Globus pallidus (tissue), 1 donor: ENCODE data around the gene AOPEP.

Experiments used
- DNase-seq: peaks from one replicate; pipeline ENCODE4 v3.0.0-alpha.2; 2015; ENCODE audit warnings: low spot score

Gene AOPEP

DNA sequence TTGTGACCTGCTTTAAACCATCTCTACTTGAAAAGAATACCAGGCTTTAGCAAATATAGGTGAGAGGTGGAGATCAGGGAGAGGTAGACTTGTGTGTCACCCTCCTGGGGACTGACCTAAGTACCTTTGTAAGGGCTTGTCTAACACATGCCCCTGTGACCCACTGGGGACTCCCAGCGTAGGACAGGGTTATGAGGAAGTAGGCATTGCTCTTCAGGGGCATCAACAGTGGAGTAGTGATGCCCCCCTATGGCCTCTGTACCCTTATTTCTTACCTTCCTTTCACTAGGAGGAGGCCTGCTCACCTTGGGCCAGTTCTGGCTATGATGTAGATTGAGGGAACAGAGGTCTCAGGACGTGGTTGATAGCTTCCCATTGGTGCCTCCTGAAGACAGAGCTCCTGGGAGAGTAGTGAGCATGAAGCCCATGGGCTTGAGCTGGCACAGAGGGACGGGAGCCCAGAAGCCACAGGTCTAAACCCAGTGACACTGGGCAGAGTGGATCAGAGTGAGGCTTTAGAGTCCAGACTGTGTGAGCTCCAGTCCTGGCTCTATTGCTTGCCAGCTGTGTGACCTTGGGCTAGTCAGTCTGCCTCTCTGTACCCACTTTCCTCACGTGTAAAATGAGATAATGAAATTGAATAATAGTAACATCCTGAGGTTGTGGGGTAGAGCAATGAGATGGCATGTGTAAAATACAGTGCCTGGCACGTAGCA is 191.7 kb downstream of the AOPEP start:
- DNase-seq, result no peak

DNA sequence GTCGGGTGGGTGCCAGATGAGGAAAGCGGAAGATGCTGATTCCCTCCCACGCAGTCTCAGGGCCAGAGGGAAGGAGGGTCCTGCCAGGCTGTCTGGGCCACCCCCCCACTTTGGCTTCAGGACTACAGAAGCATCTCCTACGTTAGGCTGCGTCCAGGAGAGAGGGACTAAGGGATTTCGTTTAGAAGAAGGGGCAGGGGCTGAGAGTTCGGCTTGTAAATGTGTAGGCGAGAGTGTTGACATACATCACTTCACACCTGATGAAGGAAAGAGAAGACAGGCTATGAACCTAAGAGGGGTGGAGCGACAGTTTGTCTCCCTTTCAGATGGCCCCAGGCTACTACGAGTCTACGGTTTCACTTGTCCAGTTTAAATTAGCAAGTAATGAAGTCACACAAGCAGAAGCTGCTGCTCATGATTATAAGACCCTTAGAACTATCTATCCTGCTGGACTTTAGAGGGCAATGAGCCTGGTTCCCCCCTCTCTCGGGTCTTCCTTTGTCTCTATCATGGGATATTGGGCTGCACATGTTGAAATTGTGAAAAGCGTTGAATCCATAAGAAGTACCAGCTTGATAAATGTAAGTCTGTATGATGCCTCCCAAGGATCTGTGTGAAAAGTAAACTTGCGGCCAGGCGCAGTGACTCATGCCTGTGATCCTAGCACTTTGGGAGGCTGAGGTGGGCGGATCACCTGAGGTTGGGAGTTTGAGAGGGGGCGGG is 193.0 kb downstream of the AOPEP start:
- no peak for DNase-seq

GRCh38 chr9:94920420-94921091 is 194.1 kb downstream of the AOPEP start:
- no peak for DNase-seq

GRCh38 chr9:94921092-94921471 is 194.6 kb downstream of the AOPEP start:
- DNase-seq, result no peak

- no peak for DNase-seq
These were observed 195.2 kb downstream of the AOPEP start for GRCh38 chr9:94921656-94922055.

DNA sequence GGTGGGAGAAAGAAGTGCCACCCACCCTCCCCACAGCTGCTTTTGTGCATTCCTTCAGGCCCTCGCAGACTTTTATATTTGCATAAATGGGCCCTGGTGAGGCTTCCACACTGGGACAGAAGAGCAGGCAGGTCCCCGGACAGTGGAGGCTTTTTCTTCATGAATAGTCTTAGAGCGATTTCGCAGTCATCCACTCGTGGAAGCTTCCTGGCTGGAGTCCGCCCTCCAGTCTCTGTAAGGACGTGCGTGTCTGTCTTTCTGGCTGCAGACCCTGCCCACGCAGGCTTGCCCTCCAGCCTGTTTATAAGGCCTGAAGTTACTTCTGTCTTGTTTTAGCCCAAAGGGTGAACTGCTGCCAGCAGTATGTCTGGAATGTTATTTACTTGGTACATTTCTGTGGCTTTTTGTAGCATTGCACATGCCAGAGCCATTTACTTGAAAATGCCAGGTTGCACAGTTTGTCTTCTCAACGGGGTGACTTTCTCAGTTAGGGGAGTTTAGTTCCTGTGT is 195.7 kb downstream of the AOPEP start:
- DNase-seq, result no peak

- DNase-seq, result no peak
These were observed 196.2 kb downstream of the AOPEP start for GRCh38 chr9:94922691-94923107.

DNA sequence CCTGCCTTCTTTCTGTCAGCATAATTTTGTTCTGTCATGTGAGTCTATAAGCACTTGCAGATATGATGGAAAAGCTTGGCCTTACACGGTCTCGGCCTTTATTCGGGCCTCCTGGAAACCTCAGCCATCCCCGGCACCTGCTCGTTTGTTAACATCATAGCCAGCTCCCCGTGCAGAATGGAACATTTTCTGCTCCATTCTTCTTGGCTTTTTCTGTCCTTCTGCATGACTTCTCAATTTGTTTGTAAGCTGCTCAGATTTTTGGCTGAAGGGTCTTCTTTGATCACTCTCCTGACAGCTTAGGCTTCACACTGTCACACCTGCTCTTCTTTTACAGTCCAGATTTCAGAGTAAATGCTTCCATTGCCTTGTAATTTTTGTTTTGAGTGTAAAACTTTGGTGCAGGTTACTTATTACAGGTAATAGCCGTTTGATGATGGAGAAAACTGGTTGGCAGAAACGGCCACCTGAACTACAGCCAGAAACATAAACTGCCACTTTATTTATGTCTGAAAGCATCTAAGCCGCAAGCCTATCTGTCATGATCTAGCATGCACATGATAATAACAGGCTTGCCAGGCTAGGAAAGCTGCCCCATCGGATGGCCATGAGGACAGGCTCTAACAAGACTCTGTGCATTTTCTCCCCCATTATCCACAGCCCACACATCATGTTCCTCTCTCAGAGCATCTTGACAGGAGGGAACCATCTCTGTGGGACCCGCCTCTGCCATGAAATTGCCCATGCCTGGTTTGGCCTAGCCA is 197.0 kb downstream of the AOPEP start:
- no peak for DNase-seq

- no peak for DNase-seq
These were observed 199.4 kb downstream of the AOPEP start for GRCh38 chr9:94925751-94926430.

GRCh38 chr9:94926431-94926800 is 199.9 kb downstream of the AOPEP start:
- no peak for DNase-seq

DNA sequence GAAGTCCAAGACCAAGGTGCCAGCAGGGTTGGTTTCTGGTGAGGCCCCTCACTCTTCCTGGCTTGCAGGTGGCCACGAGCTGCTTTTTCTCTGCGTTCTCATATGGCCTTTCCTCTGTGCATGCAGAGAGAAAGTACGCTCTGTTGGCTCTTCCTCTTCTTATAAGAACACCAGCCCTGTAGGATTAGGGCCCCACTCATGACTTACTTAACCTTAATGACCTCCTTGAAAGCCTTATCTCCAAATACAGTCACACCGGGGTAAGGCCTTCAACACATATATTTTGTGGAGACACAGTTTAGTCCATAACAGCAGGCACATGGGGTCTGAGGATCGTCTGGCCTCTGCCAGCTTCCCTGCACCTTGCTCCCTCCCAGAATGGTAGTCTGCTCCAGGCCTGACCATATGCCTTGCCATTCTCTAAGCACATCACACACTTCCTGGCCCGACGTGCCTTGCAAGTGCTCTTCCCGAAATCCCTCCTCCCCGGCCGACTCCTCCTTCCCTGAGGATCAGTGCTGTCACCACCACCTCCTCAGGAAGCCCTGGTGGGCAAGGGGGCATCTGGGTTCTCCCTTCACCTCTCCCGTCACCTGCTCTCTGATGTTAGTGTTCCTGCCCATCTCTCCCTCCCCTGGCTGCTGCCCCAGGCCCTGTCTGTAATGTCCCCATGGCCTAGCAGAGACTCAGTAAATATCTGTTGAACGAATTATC is 200.7 kb downstream of the AOPEP start:
- no peak for DNase-seq

DNA sequence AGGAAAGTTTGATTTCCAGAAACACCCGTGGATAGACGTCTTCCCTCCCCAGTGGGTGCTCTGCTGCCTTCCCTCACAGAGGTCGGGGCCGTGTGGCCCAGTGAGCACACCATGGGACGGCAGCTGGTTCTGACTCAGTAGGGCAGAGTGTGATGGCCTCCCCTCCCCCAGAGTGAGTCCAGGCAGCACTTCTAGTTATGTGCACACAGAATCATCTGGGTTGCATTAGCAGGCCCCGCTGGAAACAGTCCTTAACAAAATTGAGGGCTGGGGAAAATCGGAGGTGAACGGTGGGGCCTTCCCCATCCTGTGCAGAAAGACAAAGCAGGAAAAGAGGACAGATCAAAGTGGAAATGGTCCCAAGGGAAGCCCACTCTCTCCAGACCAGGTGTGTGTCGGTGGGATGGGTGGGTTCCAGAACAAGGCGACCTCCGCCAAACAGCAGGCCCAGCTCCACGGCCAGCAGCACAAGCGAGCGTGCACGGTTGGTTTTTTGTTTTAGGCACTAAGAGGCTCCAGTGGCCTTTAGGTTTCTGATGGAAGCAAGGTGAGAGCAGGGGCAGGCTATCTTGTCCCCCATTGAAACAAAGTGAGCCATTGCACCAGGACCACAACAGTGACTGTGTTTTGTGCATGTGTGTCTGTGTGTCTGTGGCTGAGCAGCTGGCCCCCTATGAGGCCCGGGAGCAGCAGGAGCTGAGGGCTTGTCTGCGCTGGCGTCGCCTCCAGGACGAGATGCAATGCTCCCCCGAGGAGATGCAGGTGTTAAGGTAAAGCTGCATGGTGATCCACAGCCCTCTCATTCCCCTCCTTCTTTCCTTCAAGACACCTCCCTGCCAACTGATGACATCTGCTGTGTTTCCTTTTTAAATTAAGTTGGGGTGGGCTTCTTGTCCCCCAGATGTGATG is 201.5 kb downstream of the AOPEP start:
- no peak for DNase-seq

GRCh38 chr9:94928691-94929368 is 202.3 kb downstream of the AOPEP start:
- DNase-seq, result no peak

DNA sequence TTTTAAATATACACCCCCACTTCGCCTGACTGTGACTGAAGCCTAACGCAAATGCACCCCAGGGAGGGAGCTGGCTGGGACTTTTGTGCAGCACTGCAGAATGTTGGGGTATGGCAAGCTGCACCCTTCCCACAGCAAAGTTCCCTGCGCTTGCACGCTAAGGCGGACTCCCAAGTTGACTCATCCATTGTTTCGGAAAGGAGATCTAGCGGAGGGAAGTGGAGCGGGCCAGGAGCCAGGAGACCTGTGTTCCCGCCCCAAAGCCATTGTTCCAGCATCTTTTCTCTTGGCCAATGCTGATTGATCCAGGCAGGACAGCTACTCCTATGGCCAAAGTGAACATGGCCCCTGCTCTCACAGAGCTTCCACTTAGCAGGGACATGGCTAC is 202.9 kb downstream of the AOPEP start:
- no peak for DNase-seq

DNA sequence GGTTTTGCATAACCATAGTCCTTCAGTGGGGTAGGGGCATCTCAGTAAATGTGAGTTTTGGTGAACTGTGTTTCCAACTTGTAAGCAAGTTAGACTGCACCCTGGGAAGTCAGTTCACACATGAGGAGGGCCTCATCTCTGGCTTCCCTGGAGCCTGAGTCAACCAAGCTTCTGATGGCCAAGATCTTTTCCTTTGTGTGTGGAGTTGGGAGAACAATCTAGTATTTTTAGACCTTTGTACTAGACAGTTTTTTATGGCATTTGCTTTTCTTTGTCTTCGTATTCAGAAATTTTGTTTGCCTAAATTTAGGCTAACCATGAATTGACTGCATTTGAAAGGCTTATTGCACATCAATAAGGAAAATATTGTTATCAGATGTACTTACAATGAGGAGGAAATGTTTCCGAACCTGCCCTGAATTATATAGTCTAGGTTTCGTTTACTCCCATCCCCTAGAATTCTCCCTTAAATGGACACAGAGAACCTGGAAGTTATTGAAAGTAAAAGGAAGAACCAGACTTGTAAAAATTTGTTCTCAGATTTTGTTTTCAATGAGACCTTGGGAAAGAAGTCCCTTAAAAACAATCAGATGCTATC is 204.6 kb downstream of the AOPEP start:
- DNase-seq, result no peak

GRCh38 chr9:94931740-94932139 is 205.2 kb downstream of the AOPEP start:
- DNase-seq, result no peak

- DNase-seq, result no peak
These were observed 206.4 kb downstream of the AOPEP start for GRCh38 chr9:94932652-94933510.

DNA sequence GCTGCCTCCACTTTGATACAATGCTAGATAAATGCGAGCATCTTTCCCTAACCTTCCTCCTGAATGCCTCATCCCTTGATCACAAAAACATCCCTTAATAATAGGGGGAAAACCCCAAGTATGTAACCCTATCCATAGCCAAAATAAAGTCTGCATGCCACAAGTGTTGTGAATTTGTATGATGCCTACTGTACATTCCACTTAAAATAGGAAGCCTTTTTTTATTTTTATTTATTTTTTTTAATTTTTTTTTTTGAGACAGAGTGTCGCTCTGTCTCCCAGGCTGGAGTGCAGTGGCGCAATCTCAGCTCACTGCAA is 207.0 kb downstream of the AOPEP start:
- no peak for DNase-seq
